Stomach (tissue), 4 donors: Measurements from ENCODE around the gene AJM1.

Source experiments
- POLR2A ChIP-seq, 4 donors: fragments of 450-650 bp; IDR thresholded peaks; one replicate each; pipeline ENCODE4 v1.6.1; 2016; ENCODE audit warnings: antibody characterized with exemption in 4 of 4, control low read depth in 2 of 4, mild to moderate bottlenecking in 1 of 4, moderate library complexity in 1 of 4
- TF ChIP-seq, protein P1 (sequence below), 7 experiments: fragments of 450-650 bp in 4 of 7; fragments of 200-600 bp in 3 of 7; sonication (generic) in 3 of 7; IDR thresholded peaks; one replicate each; pipeline ENCODE4 v1.5.1; 2016 to 2019; ENCODE audit warnings: antibody characterized with exemption in 7 of 7, control low read depth in 2 of 7, mild to moderate bottlenecking in 1 of 7

DNA sequence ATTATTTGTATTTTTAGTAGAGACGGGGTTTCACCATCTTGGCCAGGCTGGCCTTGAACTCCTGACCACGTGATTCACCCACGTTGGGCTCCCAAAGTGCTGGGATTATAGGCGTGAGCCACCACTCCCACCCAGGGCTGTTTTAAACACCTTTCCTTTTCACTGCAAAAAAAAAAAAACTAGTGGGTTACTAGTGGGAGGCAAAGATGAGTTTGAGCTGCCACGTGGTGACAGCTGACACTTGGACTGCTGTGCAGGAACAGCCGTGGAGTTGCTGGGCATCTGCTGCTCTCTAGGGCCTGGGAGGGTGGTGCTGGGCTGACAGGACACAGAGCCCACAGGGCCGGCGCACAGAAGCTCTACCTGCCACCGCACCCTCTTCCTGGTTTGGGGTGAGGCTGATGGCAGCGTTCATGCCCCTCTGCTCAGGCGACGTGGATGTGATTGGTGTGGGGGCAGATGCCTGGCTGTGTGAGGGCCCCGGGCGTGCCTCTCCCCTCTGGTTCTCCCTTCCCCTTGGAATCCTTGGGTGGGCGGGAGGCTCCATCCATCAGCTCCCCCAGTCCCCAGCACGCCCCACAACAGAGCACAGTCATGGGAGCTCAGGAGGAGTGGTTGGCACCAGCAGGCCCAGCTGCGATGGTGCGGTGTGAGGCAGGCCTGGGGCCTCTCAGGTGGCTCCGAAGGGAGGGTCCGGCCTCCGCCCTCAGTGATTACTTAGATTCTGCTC, 17.6 kb upstream of the AJM1 start:
- TF ChIP-seq, protein P1, sequence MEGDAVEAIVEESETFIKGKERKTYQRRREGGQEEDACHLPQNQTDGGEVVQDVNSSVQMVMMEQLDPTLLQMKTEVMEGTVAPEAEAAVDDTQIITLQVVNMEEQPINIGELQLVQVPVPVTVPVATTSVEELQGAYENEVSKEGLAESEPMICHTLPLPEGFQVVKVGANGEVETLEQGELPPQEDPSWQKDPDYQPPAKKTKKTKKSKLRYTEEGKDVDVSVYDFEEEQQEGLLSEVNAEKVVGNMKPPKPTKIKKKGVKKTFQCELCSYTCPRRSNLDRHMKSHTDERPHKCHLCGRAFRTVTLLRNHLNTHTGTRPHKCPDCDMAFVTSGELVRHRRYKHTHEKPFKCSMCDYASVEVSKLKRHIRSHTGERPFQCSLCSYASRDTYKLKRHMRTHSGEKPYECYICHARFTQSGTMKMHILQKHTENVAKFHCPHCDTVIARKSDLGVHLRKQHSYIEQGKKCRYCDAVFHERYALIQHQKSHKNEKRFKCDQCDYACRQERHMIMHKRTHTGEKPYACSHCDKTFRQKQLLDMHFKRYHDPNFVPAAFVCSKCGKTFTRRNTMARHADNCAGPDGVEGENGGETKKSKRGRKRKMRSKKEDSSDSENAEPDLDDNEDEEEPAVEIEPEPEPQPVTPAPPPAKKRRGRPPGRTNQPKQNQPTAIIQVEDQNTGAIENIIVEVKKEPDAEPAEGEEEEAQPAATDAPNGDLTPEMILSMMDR (IDR thresholded peaks at IDR 0.05): no peak
- TF ChIP-seq POLR2A (IDR thresholded peaks at IDR 0.05): no peak
